Heart right ventricle (tissue), 16 donors: ENCODE data around the gene NATD1. TPM values are rescaled to one million over a fixed set of nuclear protein-coding genes. Genes with fewer than 3 reads are reported as not detected.
"Not testable (repeated sequence)": the region's sequence is repeated elsewhere in the genome, so short reads cannot be mapped to it uniquely, and the experiment has no call there.

Experiments
- ATAC-seq, 8 donors: fragments of 200-7000 bp; cut with Tn5 transposase; one replicate each; pipeline ENCODE4 v1.9.1; 2020; ENCODE audit warnings: mild to moderate bottlenecking in 8 of 8, moderate library complexity in 8 of 8, moderate number of reproducible peaks in 1 of 8
- DNase-seq, 2 donors: peaks; one replicate each; pipeline ENCODE4 v3.0.0-alpha.2; 2020
- H3K27ac ChIP-seq, 10 donors: fragments of 200-600 bp; sonication (generic) in 2 of 10; one replicate each; pipeline versions ENCODE4 v1.5.0 to v1.8.0; 2020 to 2022; ENCODE audit warnings: mild to moderate bottlenecking in 3 of 10
- H3K27me3 ChIP-seq, 7 donors: fragments of 200-600 bp; one replicate each; pipeline ENCODE4 v1.8.0; 2021 to 2022; ENCODE audit warnings: mild to moderate bottlenecking in 2 of 7
- H3K36me3 ChIP-seq, 9 donors: fragments of 200-600 bp; sonication (generic) in 1 of 9; one replicate each; pipeline versions ENCODE4 v1.5.0 to v1.8.0; 2020 to 2022; ENCODE audit warnings: mild to moderate bottlenecking in 2 of 9
- H3K4me1 ChIP-seq, 9 donors: fragments of 200-600 bp; sonication (generic) in 1 of 9; one replicate each; pipeline versions ENCODE4 v1.5.0 to v1.8.0; 2020 to 2022; ENCODE audit warnings: mild to moderate bottlenecking in 4 of 9
- H3K4me3 ChIP-seq, 10 donors: fragments of 200-600 bp; sonication (generic) in 2 of 10; one replicate each; pipeline versions ENCODE4 v1.5.0 to v1.8.0; 2020 to 2022; ENCODE audit warnings: mild to moderate bottlenecking in 7 of 10, moderate library complexity in 2 of 10
- H3K9me3 ChIP-seq, 11 donors: fragments of 200-600 bp in 10 of 11; sonication (generic) in 2 of 11; one replicate each; pipeline versions ENCODE4 v1.5.0 to v1.8.0; 2013 to 2022; ENCODE audit warnings: mild to moderate bottlenecking in 2 of 11, control low read depth in 1 of 11, moderate library complexity in 1 of 11
- WGBS, 2 donors: extraction: QIAGEN DNeasy Blood & Tissue Kit; methylation state at CpG; one replicate each; pipeline ENCODE4 v1.1.7; 2013; ENCODE audit warnings: inconsistent platforms in 1 of 2; 5-methylcytosine and 5-hydroxymethylcytosine counted together
- intact Hi-C, 10 donors: fragments of 100-400 bp; cut with DNase I; formaldehyde crosslinking; loops; one replicate each; pipeline versions ENCODE4 v1.11.1 to v1.14.2; 2022
- polyA plus RNA-seq, 2 donors: library from polyadenylated mRNA; stranded (reverse); fragments of 200-250 nt; gene quantifications; one replicate each; pipeline ENCODE4 v1.2.3, GENCODE V29; 2013
- total RNA-seq, 10 donors: library from RNA; stranded (reverse); fragmentation: NEBNext Ultra II Directional in 3 of 10; extraction: Animal tissue kit (Norgen Biotek cat#: 25700) in 3 of 10; gene quantifications; one replicate each; pipeline versions ENCODE4 v1.2.1 to v1.2.4, GENCODE V29; 2021 to 2023
- TF ChIP-seq, protein P1 (sequence below), 9 donors: fragments of 200-600 bp; sonication (generic) in 2 of 9; IDR thresholded peaks; one replicate each; pipeline versions ENCODE4 v1.5.0 to v1.8.0; 2021 to 2022; ENCODE audit warnings: antibody characterized with exemption in 9 of 9, mild to moderate bottlenecking in 5 of 9, moderate library complexity in 1 of 9
- donor health status: Arrhythmogenic right ventricular cardiomyopathy.
- donor health status: ischemic (EF 13 %, LVEDD 7.1; RV severe dilation, severe dysfunction).
- donor health status: healthy with polysubstance abuse.
- donor health status: DM: no; HTN: yes; CAD: no.
- donor health status: DM: no; HTN: no; CAD: no.
- donor health status: ischemic (EF 25% LVEDD 6.9; RV normal size, moderate dysfunction).
- donor health status: ischemic (EF 25% LVEDD 5.7; RV mildly dilated, moderate dysfunction).
- donor health status: healthy.
- donor health status: DM: yes; HTN: yes; CAD: no.
- donor health status: Ischemic cardiomyopathy.
- donor health status: ischemic (EF 35%, LVEDD 5.7; RV mildly dilated, moderate dysfunction).
- donor health status: nonischemic (EF 11% LVEDD 7.7; RV severe dilation, severe dysfunction).
- donor health status: DM: yes; HTN: yes; CAD: no.
- donor health status: PGD.
- donor health status: ischemic (EF 29% LVEDD 5.4; RV normal size, mild dysfunction).
- donor health status: nonischemic (EF 23%, LVEDD 6.1; RV moderate dilation, normal function).

Gene NATD1
- total and polyA plus RNA-seq, 12 donors: 3.1 to 23.1 (median 18.1) TPM

DNA sequence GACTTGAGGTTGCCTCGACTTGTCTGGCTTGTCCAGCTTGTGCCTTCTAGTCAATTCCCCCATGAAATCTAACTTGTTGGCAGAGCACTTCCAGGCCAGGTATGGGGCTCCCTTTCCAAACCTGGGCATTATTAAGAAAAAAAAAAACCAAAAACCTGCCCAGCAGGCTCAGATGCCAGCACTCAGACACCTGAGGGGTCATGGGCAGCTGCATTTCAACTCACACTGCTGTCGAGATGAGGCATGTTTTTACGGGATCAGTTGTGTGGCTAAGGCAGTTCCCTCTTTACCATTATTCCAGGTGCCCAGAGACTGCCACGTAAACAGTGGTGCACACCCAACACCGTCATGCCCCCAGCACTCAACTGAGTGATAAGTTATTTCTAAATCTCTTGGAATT lies 57.1 kb downstream of the NATD1 start:
- TF ChIP-seq, protein P1, sequence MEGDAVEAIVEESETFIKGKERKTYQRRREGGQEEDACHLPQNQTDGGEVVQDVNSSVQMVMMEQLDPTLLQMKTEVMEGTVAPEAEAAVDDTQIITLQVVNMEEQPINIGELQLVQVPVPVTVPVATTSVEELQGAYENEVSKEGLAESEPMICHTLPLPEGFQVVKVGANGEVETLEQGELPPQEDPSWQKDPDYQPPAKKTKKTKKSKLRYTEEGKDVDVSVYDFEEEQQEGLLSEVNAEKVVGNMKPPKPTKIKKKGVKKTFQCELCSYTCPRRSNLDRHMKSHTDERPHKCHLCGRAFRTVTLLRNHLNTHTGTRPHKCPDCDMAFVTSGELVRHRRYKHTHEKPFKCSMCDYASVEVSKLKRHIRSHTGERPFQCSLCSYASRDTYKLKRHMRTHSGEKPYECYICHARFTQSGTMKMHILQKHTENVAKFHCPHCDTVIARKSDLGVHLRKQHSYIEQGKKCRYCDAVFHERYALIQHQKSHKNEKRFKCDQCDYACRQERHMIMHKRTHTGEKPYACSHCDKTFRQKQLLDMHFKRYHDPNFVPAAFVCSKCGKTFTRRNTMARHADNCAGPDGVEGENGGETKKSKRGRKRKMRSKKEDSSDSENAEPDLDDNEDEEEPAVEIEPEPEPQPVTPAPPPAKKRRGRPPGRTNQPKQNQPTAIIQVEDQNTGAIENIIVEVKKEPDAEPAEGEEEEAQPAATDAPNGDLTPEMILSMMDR (IDR thresholded peaks at IDR 0.05): no peak
- DNase-seq (no peak), ATAC-seq (no peak)
- WGBS, 2 donors: 88 to 94% methylated on average over 5 of the region's 5 CpGs
- Histone ChIP-seq H3K27ac (no peak overlapping the region), H3K4me1 (peaks cover 7 to 60% (median 39%) of the 10 kb centered on the region in 9 donors), H3K27me3 (no peaks in the 10 kb centered on the region), H3K36me3 (peaks cover 0 to 52% (median 18%) of the 10 kb centered on the region in 9 donors), H3K4me3 (no peak overlapping the region), H3K9me3 (no peaks in the 10 kb centered on the region)
- intact Hi-C loops: loop anchor here in 1 of 10 donors (10.0 kb wide), 1 partner anchor 51 kb away; no protein-coding TSS in a partner anchor

DNA sequence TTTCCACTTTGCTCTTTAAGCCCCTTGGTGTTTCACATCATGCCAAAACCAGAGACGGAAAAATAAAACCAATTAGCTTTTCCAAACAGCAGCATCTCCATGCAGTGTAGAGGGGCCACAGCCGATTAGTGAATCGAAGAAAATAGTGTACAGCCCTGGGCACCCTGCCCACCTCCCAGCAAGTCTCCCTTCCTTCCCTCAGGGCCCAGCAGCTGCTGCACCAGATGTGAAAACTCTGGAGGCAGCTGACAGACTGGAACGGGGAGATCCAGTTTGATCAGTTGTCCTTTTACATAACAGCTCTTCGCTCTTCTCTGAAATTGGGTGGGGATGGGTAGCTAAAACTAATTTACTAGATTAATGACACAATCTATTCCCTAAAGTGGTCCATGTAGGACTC lies 58.5 kb downstream of the NATD1 start:
- Histone ChIP-seq H3K4me3 (no peak overlapping the region), H3K4me1 (peaks cover 6 to 46% (median 31%) of the 10 kb centered on the region in 9 donors), H3K27me3 (no peaks in the 10 kb centered on the region), H3K27ac (peak overlapping the region in 7 of 10 donors; percentile 29 to 60 (median 49)), H3K9me3 (no peaks in the 10 kb centered on the region), H3K36me3 (peaks cover 0 to 57% (median 18%) of the 10 kb centered on the region in 9 donors)
- ATAC-seq: peak in 7 of 8 donors; percentile 38 to 76 (median 73)
- intact Hi-C loops: loop anchor here in 1 of 10 donors (10.0 kb wide), 1 partner anchor 50 kb away; no protein-coding TSS in a partner anchor
- TF ChIP-seq, protein P1 (IDR thresholded peaks at IDR 0.05): no peak
- DNase-seq: peak; percentile 52 to 67
- 52 to 66% methylated on average over 5 of the region's 5 CpGs for WGBS, 2 donors

DNA sequence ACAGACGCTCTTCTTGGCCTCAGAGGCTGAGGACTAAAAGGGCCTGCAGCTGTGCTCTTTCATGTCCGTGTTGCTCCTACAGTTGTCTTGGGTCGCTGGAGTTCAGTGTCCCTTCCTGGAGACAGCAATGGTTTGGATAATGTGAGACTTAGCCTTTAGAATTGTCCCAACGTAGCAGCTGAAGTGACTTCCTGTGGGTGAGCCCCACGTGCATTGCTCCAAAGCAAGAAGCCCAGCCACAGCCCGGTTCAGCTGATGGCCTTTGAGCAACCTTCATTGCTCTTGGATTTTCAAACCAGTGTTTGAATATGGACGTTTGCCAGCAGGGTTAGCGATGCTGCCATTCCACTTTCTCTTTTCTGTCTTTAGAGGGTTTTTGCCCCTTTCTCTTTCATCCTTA lies 59.0 kb downstream of the NATD1 start:
- H3K36me3 ChIP-seq: peaks cover 0 to 62% (median 18%) of the 10 kb centered on the region in 9 donors
- 38 to 50% methylated on average over 8 of the region's 8 CpGs for WGBS, 2 donors

DNA sequence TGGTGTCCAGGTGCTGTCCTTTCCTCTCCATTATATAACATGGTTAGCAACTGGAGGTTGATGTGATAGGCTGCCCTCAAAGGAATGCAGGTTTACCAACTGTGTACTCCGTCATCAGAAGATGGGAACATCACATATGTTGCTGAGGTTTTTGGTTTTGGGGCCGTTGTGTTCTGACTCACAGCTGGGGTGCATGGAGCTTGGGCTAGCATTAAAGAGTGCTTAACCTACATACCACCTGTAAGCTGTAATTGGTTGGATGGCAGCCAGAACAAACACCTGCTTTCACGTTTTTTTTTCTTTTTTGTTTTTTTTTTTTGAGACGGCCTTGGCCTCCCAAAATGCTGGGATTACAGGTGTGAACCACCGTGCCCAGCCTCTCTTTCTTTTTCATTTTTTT lies 60.2 kb downstream of the NATD1 start:
- no peak for ATAC-seq
- 84 to 91% methylated on average over 5 of the region's 5 CpGs for WGBS, 2 donors

More for the DNA sequence above, 59.0 kb downstream of the NATD1 start:
- TF ChIP-seq, protein P1 (IDR thresholded peaks at IDR 0.05): no peak
- H3K4me1 ChIP-seq: peaks cover 3 to 41% (median 26%) of the 10 kb centered on the region in 9 donors
- ATAC-seq (peak in 6 of 8 donors; percentile 23 to 62 (median 46)), DNase-seq (peak in 1 of 2 donors; percentile 18)
- no peaks in the 10 kb centered on the region for H3K9me3 ChIP-seq
- no peaks in the 10 kb centered on the region for H3K27me3 ChIP-seq
- intact Hi-C loops: loop anchor here in 1 of 10 donors (10.0 kb wide), 1 partner anchor 49 kb away; no protein-coding TSS in a partner anchor
- no peak overlapping the region for H3K4me3 ChIP-seq
- H3K27ac ChIP-seq: peak overlapping the region in 6 of 10 donors; percentile 14 to 60 (median 45)

DNA sequence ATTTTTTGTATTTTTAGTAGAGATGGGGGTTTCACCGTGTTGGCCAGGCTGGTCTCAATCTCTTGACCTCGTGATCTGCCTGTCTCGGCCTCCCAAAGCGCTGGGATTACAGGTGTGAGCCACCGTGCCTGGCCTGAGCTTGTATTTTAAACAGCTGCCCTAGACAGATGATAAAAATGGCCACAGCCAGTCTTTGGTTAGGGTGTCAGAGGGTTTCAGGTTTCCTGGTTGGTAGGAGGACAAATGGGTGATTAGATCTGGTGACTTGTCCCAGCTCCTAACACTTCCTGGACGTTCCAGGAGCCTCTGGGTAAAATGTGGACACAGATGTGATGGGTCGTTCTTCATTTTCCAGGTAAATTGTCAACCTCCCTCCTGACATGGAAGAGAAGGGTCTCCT lies 60.8 kb downstream of the NATD1 start:
- not testable (repeated sequence) for ATAC-seq
- peaks cover 0 to 60% (median 9%) of the 10 kb centered on the region in 9 donors for H3K36me3 ChIP-seq

More for the DNA sequence above, 60.2 kb downstream of the NATD1 start:
- intact Hi-C loops: loop anchor here in 1 of 10 donors (10.0 kb wide), 1 partner anchor 48 kb away; no protein-coding TSS in a partner anchor
- Histone ChIP-seq H3K27ac (peak overlapping the region in 1 of 10 donors; percentile 59), H3K4me3 (no peak overlapping the region), H3K36me3 (peaks cover 0 to 64% (median 15%) of the 10 kb centered on the region in 9 donors), H3K9me3 (no peaks in the 10 kb centered on the region), H3K4me1 (peaks cover 3 to 39% (median 25%) of the 10 kb centered on the region in 9 donors), H3K27me3 (no peaks in the 10 kb centered on the region)
- TF ChIP-seq, protein P1 (IDR thresholded peaks at IDR 0.05): no peak
- no peak for DNase-seq

More for the DNA sequence above, 60.8 kb downstream of the NATD1 start:
- H3K27me3 ChIP-seq, H3K9me3 ChIP-seq, H3K27ac ChIP-seq, DNase-seq, H3K4me3 ChIP-seq: not testable (repeated sequence)
- 94 to 96% methylated on average over 7 of the region's 7 CpGs for WGBS, 2 donors
- intact Hi-C loops: loop anchor here in 1 of 10 donors (10.0 kb wide), 1 partner anchor 48 kb away; no protein-coding TSS in a partner anchor
- H3K4me1 ChIP-seq: peaks cover 3 to 45% (median 25%) of the 10 kb centered on the region in 9 donors
